Subcutaneous adipose tissue (tissue), 4 donors: ENCODE measurements around the gene TGM1. TPM values are rescaled to one million over a fixed set of nuclear protein-coding genes. Genes with fewer than 3 reads are reported as not detected.

ENCODE experiments used
- total RNA-seq, 4 donors: library from RNA; depleted of rRNA; stranded (reverse); fragments of >200 nt; gene quantifications; one replicate each; pipeline ENCODE4 v1.1.0, GENCODE V29; 2016
- TF ChIP-seq, protein P1 (sequence below): fragments of 450-650 bp; IDR thresholded peaks from one replicate; pipeline ENCODE4 v1.5.1; 2016; ENCODE audit warnings: low read depth, mild to moderate bottlenecking, control low read depth, antibody characterized with exemption, moderate library complexity

Gene TGM1
- total RNA-seq, 4 donors from 2014 or later, result 0.49 to 1.3 (median 0.85) TPM; not detected in 1

DNA sequence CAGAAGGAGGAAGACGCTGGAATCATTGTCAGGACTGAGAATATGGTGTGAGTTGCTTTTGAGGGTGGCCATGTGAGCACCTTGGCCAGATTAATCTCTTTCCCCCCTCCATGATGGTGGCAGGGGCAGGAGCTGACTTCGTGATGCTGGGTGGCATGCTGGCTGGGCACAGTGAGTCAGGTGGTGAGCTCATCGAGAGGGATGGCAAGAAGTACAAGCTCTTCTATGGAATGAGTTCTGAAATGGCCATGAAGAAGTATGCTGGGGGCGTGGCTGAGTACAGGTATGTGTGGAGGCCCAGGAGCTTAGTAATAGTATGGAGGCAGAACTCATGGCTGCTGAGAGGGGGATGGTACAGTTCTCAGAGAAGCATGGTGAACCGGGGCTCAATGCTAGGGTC is 24.9 kb downstream of the TGM1 start:
- TF ChIP-seq, protein P1, sequence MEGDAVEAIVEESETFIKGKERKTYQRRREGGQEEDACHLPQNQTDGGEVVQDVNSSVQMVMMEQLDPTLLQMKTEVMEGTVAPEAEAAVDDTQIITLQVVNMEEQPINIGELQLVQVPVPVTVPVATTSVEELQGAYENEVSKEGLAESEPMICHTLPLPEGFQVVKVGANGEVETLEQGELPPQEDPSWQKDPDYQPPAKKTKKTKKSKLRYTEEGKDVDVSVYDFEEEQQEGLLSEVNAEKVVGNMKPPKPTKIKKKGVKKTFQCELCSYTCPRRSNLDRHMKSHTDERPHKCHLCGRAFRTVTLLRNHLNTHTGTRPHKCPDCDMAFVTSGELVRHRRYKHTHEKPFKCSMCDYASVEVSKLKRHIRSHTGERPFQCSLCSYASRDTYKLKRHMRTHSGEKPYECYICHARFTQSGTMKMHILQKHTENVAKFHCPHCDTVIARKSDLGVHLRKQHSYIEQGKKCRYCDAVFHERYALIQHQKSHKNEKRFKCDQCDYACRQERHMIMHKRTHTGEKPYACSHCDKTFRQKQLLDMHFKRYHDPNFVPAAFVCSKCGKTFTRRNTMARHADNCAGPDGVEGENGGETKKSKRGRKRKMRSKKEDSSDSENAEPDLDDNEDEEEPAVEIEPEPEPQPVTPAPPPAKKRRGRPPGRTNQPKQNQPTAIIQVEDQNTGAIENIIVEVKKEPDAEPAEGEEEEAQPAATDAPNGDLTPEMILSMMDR, result no peak

DNA sequence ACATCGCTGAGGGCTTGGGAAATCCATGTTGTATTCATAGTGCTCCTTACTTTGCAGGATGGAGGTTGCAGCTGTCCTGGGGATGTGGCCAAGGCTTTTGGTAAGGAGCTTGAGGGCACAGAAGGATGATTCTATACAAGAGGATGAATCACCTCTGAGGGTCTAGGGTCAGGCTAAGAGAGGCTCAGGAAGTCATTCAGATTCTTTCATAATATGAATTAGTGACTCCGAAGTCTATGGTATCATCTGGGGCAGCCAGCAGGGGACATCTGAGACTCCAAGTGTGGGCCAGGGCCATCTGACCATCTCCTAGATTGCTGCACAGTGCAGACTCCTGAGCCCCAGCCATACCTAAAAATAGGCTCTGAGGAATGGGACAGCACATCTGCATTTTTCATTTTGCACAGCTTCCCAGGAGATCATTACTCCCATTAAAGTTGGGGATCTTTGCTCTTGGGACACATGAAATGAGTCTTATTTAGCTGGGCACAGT is 25.5 kb downstream of the TGM1 start:
- TF ChIP-seq, protein P1, result no peak

DNA sequence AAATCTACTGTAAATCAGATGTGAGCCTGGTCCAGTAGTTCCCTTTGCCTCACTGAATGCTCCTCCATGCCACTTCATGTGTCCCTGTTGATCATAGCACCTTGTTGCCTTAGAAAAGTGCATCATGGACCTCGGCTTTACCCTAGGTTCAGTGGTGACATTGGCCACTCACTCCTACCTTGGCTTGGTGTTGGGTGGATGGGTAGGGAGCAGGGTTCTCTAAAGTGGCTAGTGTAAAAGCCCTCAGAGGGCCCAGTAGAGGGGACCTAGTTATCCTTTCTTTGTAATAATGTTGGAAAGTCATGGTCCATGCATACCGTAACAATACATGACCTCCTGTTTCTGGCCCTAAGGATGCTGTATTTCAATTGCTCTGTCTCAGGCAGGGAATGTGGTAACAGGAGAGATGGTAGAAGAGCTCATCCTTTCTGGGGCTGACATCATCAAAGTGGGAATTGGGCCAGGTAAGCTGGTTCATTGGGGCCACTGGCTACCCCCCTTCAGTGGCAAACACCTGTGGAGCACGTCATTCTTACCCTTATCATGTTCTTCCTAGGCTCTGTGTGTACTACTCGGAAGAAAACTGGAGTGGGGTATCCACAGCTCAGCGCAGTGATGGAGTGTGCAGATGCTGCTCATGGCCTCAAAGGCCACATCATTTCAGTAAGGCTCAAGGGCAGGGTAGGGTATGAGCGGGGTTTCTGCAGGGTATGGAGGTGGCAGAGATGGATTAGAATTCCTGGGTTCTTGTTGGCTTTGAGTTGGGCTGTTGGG is 26.1 kb downstream of the TGM1 start:
- TF ChIP-seq, protein P1, result no peak

DNA sequence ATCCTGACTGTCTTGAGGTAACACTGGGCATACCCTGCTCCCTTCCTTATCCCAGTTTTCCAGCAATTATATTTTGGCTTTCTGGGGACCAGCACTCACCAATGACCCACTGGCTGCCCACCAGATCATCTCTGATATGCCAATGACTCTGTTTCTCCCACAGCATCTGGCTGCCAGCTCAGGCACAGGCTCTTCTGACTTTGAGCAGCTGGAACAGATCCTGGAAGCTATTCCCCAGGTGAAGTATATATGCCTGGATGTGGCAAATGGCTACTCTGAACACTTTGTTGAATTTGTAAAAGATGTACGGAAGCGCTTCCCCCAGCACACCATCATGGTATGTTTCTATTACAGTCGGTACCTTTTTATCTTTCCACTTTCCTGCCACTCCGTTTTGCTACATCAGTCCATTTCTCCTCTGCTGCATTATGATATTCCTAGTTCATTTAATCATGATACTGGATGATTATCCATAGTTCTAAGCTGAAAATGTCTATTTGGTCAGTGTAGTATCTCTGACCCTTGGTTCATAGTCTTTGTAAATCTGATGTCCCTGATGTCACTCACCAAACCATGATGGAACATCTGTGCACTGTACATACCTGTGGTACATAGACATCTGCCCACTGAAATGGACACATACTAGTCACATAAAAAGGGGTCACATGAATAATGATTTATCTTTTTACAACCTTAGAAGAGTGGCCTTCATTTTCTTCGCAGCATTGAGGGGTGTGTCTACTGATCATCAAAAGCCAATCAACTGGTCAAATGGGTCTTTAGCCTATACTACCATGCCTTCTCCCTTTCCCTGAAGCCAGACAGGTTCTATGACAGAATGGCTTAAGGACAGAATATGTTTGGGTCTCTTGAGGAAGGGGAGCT is 26.9 kb downstream of the TGM1 start:
- TF ChIP-seq, protein P1, result no peak

DNA sequence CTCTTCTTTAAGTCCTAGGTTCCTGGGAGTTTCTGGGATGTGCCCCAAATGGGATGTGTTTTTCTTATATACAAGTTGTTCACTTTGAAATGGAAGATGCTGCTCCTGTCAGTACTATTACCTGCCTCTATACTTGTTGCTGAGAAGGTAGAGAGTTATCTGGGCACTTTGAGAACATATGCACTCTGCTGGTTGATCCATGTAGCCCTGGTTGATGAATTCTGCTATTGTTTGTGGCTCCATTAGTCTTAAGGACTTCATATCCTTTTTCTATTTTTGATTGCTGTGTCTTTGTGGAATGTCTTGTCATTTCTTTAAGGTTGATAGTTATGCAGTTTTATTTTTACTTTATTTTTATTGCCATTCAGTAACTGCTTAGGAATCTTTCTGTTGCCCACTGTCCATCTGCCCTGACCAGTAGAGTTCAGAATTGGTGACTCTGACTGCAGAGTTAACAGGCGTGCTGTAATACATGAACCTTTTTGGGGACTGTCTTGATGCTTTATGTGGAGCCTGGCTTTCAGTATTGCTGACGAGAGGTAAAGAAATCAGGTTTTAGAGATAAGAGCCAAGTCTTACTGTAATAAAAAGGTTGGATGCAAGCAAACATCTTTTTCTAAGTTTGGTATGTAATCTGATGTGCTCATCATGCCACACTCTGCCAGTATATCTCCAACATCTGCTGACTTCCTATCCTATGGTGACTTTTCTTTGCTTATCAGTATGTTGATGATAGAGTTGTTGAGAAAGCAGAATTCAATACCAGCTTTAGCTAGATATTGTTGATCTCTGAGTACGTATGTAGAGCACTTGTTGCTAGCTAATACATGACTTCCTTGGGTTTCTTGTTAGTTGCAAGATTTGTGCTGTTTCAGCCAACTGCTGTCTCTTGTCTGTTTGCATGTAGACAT is 28.6 kb downstream of the TGM1 start:
- TF ChIP-seq, protein P1, result no peak

DNA sequence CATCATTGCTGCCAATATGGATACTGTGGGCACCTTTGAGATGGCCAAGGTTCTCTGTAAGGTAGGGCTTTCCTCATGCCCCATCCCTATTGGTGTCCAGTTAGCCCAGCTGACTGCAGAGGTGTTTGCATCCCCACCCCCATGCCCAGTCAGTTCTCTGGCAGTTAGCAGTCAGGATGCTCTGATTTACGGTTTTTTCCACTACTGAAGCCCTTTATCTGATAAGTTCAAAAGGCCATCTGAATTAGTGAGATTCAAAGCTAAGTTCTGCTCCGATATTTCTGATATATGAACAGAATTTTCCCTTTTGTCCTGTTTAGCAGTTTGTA is 29.5 kb downstream of the TGM1 start:
- TF ChIP-seq, protein P1, result no peak
